AG04449 (cell line): ENCODE data around the gene RAB11FIP2.

ENCODE experiments used
- CTCF ChIA-PET: fragments of 350-600 bp; formaldehyde crosslinking; extraction: SDS; loops from one replicate; lab custom pipeline; 2021; ENCODE audit warnings: antibody characterized with exemption; lab: Yijun Ruan, JAX
- POLR2A ChIA-PET: fragments of 400-600, 350-600 bp; formaldehyde crosslinking; extraction: SDS; loops from one replicate; lab custom pipeline; 2020; ENCODE audit warnings: antibody characterized with exemption, inconsistent platforms; lab: Yijun Ruan, JAX
- DNase-seq: peaks from one replicate; pipeline ENCODE4 v3.0.0-alpha.2; 2010; ENCODE audit warnings: low read depth, low spot score
- H3K4me3 ChIP-seq: 2 replicates; pipeline ENCODE4 v1.5.1; 2011; ENCODE audit warnings: low read depth, mild to moderate bottlenecking, control low read depth, low read length
- TF ChIP-seq, protein P1 (sequence below): IDR thresholded peaks from one replicate; pipeline ENCODE4 v1.5.1; 2011; ENCODE audit warnings: mild to moderate bottlenecking, moderate library complexity, low read length, control low read depth, inconsistent platforms; ENCODE audit not compliant: insufficient read depth; ENCODE audit errors: missing control alignments

RAB11FIP2 gene

DNA sequence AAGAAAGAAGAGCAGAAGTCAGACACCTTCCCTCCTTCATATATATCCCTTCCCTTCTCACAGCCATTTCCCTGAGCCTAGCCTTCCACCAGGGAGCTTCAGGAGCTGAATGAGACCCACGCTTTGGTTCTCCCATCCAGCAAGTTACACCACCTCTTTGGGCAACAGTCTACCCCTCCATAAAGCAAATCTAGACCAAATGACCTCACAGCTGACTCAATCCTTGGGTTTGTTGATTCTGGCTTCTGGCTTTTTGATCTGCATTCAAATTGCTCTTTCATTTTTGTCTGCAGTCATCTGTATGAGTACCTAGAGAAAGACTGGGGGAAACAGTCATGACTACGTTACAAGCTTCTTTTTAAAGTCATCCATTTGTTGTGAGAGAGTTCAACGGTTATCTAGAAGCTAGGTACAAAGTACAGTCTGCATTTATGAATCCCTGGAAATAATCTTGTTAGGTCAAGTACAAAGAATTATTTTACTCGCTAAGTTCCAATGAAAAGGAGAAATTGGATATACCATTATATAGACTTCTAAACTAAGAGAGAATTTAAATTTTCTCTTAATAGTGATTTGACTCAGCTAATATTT, 86.3 kb downstream of the RAB11FIP2 start:
- POLR2A ChIA-PET = no interaction called here
- H3K4me3 ChIP-seq = no peak overlapping the region
- CTCF ChIA-PET = no interaction called here
- TF ChIP-seq, protein P1, sequence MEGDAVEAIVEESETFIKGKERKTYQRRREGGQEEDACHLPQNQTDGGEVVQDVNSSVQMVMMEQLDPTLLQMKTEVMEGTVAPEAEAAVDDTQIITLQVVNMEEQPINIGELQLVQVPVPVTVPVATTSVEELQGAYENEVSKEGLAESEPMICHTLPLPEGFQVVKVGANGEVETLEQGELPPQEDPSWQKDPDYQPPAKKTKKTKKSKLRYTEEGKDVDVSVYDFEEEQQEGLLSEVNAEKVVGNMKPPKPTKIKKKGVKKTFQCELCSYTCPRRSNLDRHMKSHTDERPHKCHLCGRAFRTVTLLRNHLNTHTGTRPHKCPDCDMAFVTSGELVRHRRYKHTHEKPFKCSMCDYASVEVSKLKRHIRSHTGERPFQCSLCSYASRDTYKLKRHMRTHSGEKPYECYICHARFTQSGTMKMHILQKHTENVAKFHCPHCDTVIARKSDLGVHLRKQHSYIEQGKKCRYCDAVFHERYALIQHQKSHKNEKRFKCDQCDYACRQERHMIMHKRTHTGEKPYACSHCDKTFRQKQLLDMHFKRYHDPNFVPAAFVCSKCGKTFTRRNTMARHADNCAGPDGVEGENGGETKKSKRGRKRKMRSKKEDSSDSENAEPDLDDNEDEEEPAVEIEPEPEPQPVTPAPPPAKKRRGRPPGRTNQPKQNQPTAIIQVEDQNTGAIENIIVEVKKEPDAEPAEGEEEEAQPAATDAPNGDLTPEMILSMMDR = no peak
- no peak for DNase-seq

DNA sequence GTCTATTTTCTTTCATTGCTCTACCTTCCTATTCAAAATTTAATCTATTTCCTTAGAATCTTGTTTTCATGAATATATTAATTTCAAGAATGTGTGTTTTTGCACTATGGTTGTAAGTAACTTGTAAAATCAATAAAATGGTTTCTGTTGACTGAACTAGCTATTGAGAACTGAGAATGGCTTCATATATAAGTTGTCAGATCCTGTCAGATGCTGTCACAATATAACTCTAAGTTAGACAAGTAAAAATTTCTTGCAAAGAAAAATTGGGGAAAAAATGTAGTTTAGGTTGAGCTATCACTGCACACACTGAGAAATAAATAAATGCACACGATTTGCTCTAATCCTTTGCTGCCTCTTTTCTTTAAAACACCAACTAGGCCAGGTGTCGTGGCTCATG, 89.8 kb downstream of the RAB11FIP2 start:
- TF ChIP-seq, protein P1 = no peak
- POLR2A ChIA-PET = no interaction called here
- H3K4me3 ChIP-seq = no peak overlapping the region
- CTCF ChIA-PET = interaction anchor here (1.1 kb wide), 1 partner anchor 13 kb away, joined by 3 read pairs; no protein-coding TSS in a partner anchor
- DNase-seq = no peak

DNA sequence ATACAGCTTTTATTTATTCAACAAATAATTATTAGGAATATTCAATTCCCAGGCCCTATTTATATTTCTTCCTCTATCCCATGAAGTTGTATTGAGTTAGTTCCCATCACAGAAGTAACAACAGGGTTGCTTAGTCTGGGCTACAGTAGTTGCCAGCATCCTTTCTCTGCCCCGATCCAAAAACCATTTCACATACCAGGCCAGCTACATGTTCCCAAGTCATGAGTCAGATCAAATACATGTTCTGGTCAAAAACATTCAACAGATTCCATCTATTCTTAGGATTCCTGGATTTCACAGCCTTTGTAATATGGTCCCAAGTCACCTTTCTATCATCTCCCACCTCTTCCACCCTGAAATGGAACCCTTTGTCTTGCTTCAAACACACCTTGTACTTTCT, 91.6 kb downstream of the RAB11FIP2 start:
- CTCF ChIA-PET = no interaction called here
- no peak overlapping the region for H3K4me3 ChIP-seq
- TF ChIP-seq, protein P1 = no peak
- POLR2A ChIA-PET = no interaction called here
- no peak for DNase-seq
